GM06990 (cell line): ENCODE data around the gene BATF3.

Experiments
- DNase-seq: peaks from one replicate; pipeline ENCODE4 v3.0.0-alpha.2; 2011; ENCODE audit not compliant: insufficient read length; ENCODE audit errors: extremely low read depth
- H3K27me3 ChIP-seq: replicated peaks from 2 replicates; pipeline ENCODE4 v1.6.0; 2011; ENCODE audit warnings: low read length; ENCODE audit not compliant: control insufficient read depth, insufficient read depth
- H3K36me3 ChIP-seq: 2 replicates; pipeline ENCODE4 v1.5.1; 2011; ENCODE audit warnings: low read length; ENCODE audit not compliant: control insufficient read depth, insufficient read depth
- H3K4me3 ChIP-seq: replicated peaks from 2 replicates; pipeline ENCODE4 v1.5.1; 2011; ENCODE audit warnings: low read depth, mild to moderate bottlenecking, control low read depth, low read length
- TF ChIP-seq, protein P1 (sequence below): IDR thresholded peaks from 2 replicates; pipeline ENCODE4 v1.5.1; 2011; ENCODE audit warnings: low read length, control low read depth, mild to moderate bottlenecking, inconsistent platforms; ENCODE audit not compliant: insufficient read depth, poor library complexity, severe bottlenecking

Gene BATF3

DNA sequence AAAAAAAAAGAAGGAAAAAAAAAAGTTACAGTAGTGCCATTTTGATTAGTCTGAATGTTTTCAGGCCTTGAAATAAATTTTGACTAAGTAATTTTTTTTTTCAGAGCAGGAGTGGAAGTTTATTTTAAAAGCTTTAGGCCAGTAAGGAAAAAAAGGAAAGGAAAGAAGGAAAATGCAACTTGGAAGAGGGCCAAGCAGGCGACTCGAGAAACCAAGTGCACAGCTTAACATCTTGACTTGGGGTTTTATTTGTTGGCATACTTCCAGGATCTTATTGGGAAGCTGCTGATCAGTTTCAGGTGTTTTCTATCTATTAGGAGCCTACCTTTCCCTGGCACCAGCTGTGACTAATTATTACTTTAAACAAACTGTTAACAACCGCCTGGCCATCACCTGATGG is 49.4 kb downstream of the BATF3 start:
- no peak for DNase-seq
- H3K4me3 ChIP-seq, result no peak overlapping the region
- TF ChIP-seq, protein P1, sequence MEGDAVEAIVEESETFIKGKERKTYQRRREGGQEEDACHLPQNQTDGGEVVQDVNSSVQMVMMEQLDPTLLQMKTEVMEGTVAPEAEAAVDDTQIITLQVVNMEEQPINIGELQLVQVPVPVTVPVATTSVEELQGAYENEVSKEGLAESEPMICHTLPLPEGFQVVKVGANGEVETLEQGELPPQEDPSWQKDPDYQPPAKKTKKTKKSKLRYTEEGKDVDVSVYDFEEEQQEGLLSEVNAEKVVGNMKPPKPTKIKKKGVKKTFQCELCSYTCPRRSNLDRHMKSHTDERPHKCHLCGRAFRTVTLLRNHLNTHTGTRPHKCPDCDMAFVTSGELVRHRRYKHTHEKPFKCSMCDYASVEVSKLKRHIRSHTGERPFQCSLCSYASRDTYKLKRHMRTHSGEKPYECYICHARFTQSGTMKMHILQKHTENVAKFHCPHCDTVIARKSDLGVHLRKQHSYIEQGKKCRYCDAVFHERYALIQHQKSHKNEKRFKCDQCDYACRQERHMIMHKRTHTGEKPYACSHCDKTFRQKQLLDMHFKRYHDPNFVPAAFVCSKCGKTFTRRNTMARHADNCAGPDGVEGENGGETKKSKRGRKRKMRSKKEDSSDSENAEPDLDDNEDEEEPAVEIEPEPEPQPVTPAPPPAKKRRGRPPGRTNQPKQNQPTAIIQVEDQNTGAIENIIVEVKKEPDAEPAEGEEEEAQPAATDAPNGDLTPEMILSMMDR, result no peak
- H3K36me3 ChIP-seq, result no peaks in the 10 kb centered on the region
- no peaks in the 10 kb centered on the region for H3K27me3 ChIP-seq

DNA sequence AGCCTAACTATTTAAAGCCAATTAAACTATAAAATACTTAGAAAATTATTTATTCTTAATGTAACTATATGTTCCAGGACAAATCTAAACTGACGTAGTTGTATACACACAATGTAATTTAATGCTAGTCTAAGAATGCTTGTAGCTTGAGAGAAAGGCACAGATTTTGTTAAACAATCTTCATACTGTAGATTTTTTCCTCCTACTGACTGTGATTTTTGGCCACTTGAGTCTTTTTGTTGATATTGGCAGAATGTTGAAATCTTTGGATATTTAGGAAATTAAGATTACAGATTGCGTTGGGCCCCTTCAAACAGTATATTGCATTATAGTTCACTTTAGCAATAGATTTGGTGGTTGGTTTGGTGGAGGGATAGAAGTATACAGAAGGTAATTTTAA is 50.6 kb downstream of the BATF3 start:
- Histone ChIP-seq H3K4me3 (no peak overlapping the region), H3K27me3 (no peaks in the 10 kb centered on the region), H3K36me3 (no peaks in the 10 kb centered on the region)
- no peak for DNase-seq
- TF ChIP-seq, protein P1, result no peak

DNA sequence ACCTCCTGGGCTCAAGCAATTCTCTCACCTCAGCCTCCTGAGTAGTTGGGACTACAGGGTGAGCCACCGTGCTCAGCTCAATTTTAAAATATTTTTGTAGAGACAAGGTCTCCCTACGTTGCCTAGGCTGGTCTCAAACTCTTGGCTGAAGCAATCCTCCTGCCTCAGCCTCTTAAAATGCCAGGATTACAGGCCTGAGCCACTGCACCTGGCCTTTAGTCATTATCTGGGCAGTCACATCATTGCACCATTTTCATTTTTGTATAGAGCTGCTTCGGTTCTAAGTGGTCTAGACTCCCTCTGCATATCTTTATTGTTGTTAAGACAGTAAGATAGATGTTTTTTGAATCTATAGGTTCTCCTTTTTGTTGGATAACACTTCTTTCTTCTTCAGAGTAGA is 51.2 kb downstream of the BATF3 start:
- Histone ChIP-seq H3K36me3 (no peaks in the 10 kb centered on the region), H3K4me3 (no peak overlapping the region), H3K27me3 (no peaks in the 10 kb centered on the region)
- no peak for DNase-seq
- TF ChIP-seq, protein P1, result no peak

DNA sequence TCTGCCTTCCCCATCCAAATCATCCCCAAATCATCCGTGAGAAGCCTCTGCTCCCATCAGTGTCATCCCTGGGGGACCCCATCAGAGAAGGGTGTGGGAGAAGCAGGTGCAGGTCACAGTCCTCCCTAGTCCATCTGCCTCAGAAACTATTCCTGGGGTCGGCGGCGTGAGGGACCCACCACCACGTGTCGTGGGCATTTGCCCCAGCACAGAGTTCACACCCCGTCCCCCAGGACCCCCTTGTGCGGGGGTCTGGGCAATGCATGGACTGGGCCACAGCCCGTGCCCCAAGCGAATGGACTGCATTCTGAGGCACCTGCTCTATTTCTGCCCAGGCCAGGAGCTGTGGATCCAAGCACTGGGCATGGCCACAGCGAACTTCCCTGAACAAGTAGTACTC is 52.6 kb downstream of the BATF3 start:
- Histone ChIP-seq H3K36me3 (no peaks in the 10 kb centered on the region), H3K27me3 (no peaks in the 10 kb centered on the region), H3K4me3 (no peak overlapping the region)
- DNase-seq, result no peak
- TF ChIP-seq, protein P1, result no peak

DNA sequence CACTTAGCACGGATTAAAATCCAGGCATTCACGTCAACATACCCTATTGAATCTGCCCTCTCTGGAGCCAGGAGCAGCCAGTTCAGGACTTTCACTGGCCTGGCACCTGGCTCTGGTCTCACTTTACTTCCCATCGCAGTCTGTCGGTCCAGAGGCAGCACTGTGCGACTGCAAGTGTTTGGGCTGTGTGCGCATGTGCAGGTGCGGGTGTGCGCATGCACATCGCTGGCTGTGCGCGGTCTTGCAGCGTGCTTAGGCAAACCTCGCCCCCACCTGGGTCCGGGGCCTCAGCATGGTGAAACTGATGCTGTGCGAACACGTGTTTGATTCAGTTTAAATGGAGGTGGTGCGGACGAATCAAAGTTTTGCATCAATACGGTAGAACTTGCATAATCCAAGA is 53.1 kb downstream of the BATF3 start:
- Histone ChIP-seq H3K36me3 (no peaks in the 10 kb centered on the region), H3K27me3 (no peaks in the 10 kb centered on the region), H3K4me3 (no peak overlapping the region)
- TF ChIP-seq, protein P1, result no peak
- no peak for DNase-seq

DNA sequence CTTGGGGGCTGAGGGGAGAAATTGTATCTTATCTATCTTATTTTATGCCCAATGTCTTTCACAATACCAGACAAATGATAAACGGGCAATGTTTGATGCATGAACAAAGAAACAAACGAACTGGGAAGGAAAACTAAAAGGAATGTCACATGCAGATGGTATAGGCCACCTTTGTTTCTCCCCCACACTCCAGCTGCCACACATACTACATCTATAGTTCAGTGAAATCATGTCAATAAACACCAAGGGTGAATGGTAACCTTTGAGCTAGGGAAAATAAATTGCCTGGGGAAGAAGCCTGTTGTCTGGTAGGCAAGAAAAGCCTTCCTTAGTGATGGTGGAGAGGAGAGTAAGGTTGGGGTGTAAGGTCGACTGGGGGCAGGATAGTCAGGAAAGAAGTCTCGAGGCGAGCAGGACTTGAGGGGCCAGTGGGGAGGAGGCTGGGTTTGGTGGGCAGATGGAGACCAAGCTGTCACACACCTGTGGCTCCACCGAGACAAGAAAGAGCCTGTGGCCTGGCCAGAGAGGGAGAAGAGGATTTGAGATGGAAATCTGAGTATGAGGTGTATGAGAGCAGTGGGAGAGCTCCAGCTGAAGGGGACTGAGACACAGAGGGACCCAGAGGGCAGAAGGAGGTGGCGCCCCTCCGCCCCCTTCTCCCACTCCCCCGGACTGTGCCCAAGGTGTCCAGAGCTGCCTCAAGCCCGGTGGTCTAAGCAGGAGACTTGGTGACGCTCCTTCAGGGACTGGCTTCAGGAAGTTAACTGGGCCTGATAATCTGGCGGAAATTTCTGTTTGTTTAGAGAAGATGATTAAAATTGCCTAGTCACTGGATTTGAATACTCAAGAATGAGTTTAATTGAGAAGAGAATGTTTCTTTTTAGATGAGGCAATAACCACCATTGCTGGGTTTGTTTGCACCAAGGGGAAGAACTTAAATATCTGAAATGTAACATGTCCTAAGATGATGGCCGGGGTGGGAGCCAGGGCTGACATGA is 53.8 kb downstream of the BATF3 start:
- Histone ChIP-seq H3K36me3 (no peaks in the 10 kb centered on the region), H3K27me3 (no peaks in the 10 kb centered on the region), H3K4me3 (no peak overlapping the region)
- TF ChIP-seq, protein P1, result no peak
- no peak for DNase-seq
